Measurements from ENCODE around the gene LSP1. TPM values are rescaled to one million over a fixed set of nuclear protein-coding genes. Genes with fewer than 3 reads are reported as not detected.

Gene LSP1
- total RNA-seq, 1 donor from 2014 or later = not detected

- TF ChIP-seq CTCF (conservative IDR thresholded peaks at IDR 0.05; ENCODE audit: low read depth, low read length) = no peak
These were observed 39.2 kb downstream of the LSP1 start for GRCh38 chr11:1892116-1892515.

GRCh38 chr11:1892558-1892957, 39.7 kb downstream of the LSP1 start:
- no peak for TF ChIP-seq CTCF (conservative IDR thresholded peaks at IDR 0.05; ENCODE audit: low read depth, low read length)
- no peak overlapping the region for H3K4me3 ChIP-seq (ENCODE audit: low read depth, low read length)
- no peak for DNase-seq (ENCODE audit: low read depth)

More at GRCh38 chr11:1892116-1892515, 39.2 kb downstream of the LSP1 start:
- no peak for DNase-seq (ENCODE audit: low read depth)
- no peak overlapping the region for H3K4me3 ChIP-seq (ENCODE audit: low read depth, low read length)

GRCh38 chr11:1893581-1894359, 40.9 kb downstream of the LSP1 start:
- no peak for TF ChIP-seq CTCF (conservative IDR thresholded peaks at IDR 0.05; ENCODE audit: low read depth, low read length)
- no peak for DNase-seq (ENCODE audit: low read depth)
- no peak overlapping the region for H3K4me3 ChIP-seq (ENCODE audit: low read depth, low read length)

GRCh38 chr11:1894759-1895158, 41.9 kb downstream of the LSP1 start:
- TF ChIP-seq CTCF (conservative IDR thresholded peaks at IDR 0.05; ENCODE audit: low read depth, low read length) = no peak
- H3K4me3 ChIP-seq (ENCODE audit: low read depth, low read length) = no peak overlapping the region
- no peak for DNase-seq (ENCODE audit: low read depth)

- no peak for TF ChIP-seq CTCF (conservative IDR thresholded peaks at IDR 0.05; ENCODE audit: low read depth, low read length)
- no peak for DNase-seq (ENCODE audit: low read depth)
- H3K4me3 ChIP-seq (ENCODE audit: low read depth, low read length) = no peak overlapping the region
These were observed 43.6 kb downstream of the LSP1 start for GRCh38 chr11:1896468-1896867.

GRCh38 chr11:1896923-1897322, 44.0 kb downstream of the LSP1 start:
- DNase-seq (ENCODE audit: low read depth) = no peak
- no peak for TF ChIP-seq CTCF (conservative IDR thresholded peaks at IDR 0.05; ENCODE audit: low read depth, low read length)
- H3K4me3 ChIP-seq (ENCODE audit: low read depth, low read length) = no peak overlapping the region

GRCh38 chr11:1899090-1899489, 46.2 kb downstream of the LSP1 start:
- no peak for DNase-seq (ENCODE audit: low read depth)
- no peak overlapping the region for H3K4me3 ChIP-seq (ENCODE audit: low read depth, low read length)
- TF ChIP-seq CTCF (conservative IDR thresholded peaks at IDR 0.05; ENCODE audit: low read depth, low read length) = no peak

Data from epithelial cell of proximal tubule (primary cell).